Suppressor macrophage treated with lipopolysaccharide for 1 hour (primary cell): ENCODE data around the gene KIAA1549.
"Not testable (repeated sequence)": the region's sequence is repeated elsewhere in the genome, so short reads cannot be mapped to it uniquely, and the experiment has no call there.

Experiments used
- DNase-seq, 3 donors: peaks; one replicate each; pipeline ENCODE4 v3.0.0-alpha.2; 2020 to 2022

KIAA1549 gene

GRCh38 chr7:138981332-138982203 lies at the start of gene KIAA1549:
Gene KIAA1549 (minus strand): TSS chr7:138981389. CDS start chr7:138981269, 120 bp downstream.
- DNase-seq, result peak; percentile 78 to 93 (median 86)

GRCh38 chr7:139029353-139029752 lies 48.2 kb upstream of the KIAA1549 start:
- no peak for DNase-seq

GRCh38 chr7:139026551-139026950 lies 45.4 kb upstream of the KIAA1549 start:
- no peak for DNase-seq

- DNase-seq, result not testable (repeated sequence)
Measured at GRCh38 chr7:139025861-139026260, 44.7 kb upstream of the KIAA1549 start.

GRCh38 chr7:139023076-139023475 lies 41.9 kb upstream of the KIAA1549 start:
- no peak for DNase-seq

GRCh38 chr7:139022286-139022685 lies 41.1 kb upstream of the KIAA1549 start:
- no peak for DNase-seq

GRCh38 chr7:139018910-139019309 lies 37.7 kb upstream of the KIAA1549 start:
- no peak for DNase-seq

DNA sequence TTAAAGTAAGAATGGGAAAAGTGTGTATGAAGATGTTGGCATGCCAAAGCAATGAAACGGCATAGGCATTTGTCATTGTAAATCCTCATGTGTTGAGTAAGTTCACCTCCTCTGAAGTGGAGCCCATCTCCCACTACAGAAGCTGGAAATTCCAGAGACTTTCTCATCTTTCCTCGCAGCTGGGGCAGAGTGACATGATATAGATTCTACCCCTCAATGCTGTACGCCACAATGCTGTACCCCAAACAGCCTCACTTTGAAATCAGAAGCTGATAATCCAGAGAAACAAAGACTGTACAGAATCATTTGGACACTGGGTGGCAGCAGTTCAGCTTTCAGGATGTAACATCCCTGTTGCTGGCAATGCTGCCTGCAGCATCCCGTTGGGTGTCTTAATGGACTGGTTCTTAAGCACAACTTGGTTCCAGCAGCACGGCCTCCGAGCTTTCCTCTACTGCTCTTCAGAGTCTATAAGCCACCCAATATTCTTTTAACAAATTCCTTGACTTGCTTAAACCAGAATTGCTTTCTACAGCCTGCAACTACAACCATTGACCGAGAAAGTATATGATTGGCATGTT lies 35.8 kb upstream of the KIAA1549 start:
- DNase-seq, result peak; percentile 71 to 75 (median 74)

GRCh38 chr7:139011373-139011772 lies 30.2 kb upstream of the KIAA1549 start:
- DNase-seq, result no peak

GRCh38 chr7:139004321-139005090 lies 23.3 kb upstream of the KIAA1549 start:
- DNase-seq, result no peak

GRCh38 chr7:138999414-138999813 lies 18.2 kb upstream of the KIAA1549 start:
- DNase-seq, result no peak

DNA sequence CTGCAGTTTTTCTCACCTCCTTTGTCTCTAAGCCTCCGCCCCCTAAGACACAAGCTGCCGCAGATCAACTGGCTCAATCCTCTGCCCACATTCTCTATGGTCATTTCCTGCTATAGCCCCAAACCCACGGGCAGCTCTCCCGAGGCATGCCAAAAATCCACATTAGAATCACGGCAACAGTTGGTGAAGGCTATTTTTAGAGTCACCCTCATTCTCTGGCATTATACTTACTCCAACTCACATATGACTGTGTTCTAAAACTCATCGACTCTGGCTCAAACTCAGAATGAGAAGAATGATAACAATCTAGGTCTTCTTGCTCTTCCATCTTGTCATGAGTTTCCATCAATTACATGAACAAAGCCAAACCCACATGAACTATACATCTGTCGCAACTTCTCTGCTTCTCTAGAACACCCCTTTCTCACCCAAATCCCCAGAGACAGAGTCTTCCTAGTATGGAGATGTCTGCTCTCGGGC lies 10.9 kb upstream of the KIAA1549 start:
- no peak for DNase-seq

DNA sequence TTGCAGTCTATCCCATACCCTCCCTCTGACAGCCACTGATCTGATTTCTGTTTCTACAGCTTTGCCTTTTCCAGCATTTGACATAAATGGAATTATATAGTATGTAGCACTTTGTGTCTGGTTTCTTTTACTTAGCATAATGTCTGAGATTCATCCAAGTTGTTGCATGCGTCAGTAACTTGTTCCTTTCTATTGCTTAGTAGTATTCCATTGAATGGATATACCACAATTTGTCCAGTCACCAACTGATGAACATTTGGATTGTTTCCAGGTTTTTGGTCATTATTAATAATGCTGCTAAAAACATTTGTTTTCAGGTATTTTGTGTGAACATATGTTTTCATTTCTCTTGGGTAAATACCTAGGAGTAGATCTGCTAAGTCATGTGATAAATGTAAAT lies 6.5 kb upstream of the KIAA1549 start:
- no peak for DNase-seq

GRCh38 chr7:138982204-138982623 lies 1.0 kb upstream of the KIAA1549 start:
- DNase-seq, result no peak

DNA sequence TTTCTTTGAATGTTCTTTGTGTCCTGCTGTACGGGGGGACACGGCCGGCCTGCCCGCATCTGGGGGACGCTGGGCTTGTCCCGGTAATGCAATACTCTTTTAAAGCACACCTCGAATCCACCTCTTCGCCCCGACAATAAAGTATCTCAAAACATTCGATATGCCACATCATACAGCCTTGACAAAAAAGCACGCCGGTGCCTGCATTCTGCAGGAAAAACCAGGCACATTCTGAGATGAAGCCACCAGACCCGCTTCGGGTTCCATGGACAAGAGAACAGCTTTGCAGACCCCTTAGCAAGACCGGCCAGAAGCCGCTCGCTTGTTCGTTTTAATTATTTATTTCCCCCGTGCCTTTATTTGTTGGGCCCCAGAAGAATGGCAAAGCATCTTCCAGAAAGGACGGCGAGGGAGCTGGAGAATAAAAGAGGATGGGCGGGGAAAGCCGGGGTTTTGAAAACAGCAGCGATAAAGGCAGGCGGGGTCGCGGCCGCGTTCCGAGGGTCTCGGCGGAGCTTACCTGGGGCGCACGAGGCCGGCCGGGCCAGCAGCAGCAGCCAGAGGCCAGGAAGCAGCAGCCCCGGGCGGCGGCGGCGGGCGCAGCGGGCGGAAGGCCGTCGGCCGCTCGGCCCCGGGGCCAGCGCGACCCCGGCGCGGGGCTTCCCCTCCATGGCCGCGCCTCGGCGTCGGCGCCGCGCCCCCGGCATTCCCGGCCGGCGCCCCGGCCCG lies 462 bp downstream of the KIAA1549 start:
- DNase-seq, result peak in 2 of 3 donors; percentile 62 to 84

- DNase-seq, result no peak
Measured at GRCh38 chr7:138979988-138980562, 1.1 kb downstream of the KIAA1549 start.

DNA sequence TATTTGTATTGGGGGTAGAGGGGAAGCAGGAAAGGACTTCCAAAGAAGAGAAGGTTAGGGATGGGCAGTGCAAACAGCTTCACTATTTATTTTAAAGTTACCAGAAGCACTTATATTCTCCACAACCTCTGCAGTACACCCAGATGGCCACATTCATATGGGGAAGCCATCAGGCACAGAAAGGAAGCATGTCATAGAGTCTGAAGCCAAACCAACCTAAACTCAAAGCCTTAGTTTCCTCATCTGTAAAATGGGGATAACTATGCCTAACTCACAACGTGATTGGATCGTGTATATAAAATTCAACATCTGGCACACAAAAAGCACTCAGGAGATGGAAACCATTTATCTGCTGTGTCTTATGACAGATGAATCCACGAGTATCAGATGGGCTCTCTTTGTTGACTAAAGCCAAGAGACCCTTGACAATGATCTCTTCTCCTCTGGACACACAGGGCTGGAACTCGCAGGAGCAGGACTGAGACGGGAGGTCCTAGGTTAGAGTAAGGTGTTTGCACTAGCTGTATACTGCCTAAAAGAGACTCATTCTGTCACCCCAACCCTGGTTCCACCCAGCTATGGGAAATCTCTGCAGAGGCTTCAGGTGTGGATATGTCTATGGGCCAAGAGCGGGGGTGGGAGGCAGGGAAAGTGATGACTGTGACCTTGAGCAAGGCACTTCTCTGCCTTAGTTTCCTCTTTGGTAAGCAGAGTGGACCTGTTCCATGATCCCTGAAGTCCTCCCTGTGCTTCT lies 1.8 kb downstream of the KIAA1549 start:
- DNase-seq, result peak in 2 of 3 donors; percentile 8 to 13

GRCh38 chr7:138978541-138979184 lies 2.5 kb downstream of the KIAA1549 start:
- DNase-seq, result no peak

GRCh38 chr7:138976161-138976560 lies 5.0 kb downstream of the KIAA1549 start:
- DNase-seq, result not testable (repeated sequence)

DNA sequence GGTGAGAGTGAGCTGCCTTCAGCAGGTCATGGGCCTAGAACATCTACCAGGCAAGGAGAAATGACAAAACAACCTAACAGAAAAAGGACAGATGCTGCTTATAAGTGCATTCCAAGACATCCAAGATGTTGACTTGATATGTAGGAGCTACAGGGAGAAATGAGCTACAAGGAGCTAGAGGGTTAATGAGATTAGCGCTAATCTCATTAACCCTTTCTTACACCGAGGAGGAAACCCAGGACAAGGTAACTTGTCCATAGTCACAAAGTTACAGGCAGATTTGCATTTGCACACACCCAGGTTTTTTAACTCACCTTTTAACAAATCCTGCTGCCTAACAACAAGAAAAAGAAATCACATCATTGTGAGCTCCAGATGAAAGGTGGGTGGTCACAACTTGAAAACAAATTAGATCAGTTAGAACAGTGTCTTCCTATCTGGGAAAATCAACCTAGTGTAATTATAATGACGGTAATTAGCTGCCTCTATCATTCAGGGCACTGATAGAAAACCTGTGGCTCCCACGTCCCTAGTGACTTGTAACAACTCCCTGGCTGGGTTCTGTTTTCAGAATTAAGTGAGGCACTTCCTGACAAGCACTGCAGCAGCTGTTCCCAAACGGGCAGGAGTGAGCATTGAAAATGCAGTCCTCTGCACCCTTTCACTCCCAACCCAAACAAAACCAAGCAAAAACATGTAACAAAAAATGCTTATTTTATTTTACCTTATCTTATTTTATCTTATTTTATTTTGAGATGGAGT lies 5.7 kb downstream of the KIAA1549 start:
- DNase-seq, result no peak
